Dedifferentiated amniotic fluid mesenchymal stem cell (primary cell): ENCODE results near the gene CNN2.

Experiments used
- DNase-seq: peaks from one replicate; pipeline ENCODE4 v3.0.0-alpha.2; 2016; ENCODE audit errors: extremely low spot score

CNN2 gene

GRCh38 chr19:1049106-1049505 lies 22.7 kb downstream of the CNN2 start:
- DNase-seq = no peak

DNA sequence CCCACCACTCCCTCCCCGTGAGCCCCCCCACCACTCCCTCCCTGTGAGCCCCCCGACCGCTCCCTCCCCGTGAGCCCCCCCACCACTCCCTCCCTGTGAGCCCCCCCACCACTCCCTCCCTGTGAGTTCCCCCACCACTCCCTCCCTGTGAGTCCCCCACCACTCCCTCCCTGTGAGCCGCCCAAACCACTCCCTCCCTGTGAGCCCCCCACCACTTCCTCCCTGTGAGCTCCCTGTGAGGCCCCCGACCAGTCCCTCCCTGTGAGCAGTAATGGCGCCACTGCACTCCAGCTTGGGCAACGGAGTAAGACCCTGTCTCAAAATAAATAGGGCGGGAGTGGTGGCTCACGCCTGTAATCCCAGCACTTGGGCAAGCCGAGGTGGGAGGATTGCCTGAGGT lies 23.4 kb downstream of the CNN2 start:
- DNase-seq = no peak

DNA sequence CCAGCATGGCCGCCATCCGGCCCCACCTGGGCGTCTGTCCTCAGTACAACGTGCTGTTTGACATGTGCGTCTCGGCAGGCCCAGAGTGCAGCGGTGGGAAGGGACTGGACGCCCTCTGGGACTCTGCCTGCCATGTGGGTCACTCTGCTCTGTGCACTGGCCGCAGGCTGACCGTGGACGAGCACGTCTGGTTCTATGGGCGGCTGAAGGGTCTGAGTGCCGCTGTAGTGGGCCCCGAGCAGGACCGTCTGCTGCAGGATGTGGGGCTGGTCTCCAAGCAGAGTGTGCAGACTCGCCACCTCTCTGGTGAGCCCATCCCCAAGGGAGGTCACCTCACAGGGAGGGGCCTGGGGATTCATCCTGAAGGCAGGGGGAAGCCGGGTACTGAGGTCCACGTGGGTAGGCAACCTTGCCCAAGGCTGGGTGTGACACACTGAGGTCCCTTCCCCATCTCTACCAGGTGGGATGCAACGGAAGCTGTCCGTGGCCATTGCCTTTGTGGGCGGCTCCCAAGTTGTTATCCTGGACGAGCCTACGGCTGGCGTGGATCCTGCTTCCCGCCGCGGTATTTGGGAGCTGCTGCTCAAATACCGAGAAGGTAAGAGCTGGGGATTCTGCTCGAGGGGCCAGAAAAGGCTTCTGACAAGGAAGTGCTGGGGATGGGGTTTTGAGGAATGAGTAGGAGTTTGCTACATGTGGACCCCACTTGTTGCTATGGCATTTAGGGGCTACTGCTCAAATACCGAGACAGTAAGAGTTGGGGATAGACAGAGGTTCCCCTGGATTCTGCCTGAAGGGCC lies 24.8 kb downstream of the CNN2 start:
- no peak for DNase-seq

DNA sequence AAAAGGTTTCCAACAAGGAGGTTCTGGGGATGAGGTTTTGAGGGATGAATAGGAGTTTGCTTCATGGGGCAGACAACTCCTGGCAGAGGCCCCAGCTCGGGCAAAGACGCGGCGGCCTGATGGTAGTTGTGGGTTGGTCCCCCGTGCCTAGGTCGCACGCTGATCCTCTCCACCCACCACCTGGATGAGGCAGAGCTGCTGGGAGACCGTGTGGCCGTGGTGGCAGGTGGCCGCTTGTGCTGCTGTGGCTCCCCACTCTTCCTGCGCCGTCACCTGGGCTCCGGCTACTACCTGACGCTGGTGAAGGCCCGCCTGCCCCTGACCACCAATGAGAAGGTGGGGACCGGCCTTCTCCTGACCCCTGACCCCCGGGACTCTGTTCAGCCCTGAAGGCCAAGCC lies 25.4 kb downstream of the CNN2 start:
- DNase-seq = no peak

- DNase-seq = no peak
These were observed 26.1 kb downstream of the CNN2 start for GRCh38 chr19:1052349-1052975.

- DNase-seq = no peak
These were observed 27.0 kb downstream of the CNN2 start for GRCh38 chr19:1053176-1054101.

DNA sequence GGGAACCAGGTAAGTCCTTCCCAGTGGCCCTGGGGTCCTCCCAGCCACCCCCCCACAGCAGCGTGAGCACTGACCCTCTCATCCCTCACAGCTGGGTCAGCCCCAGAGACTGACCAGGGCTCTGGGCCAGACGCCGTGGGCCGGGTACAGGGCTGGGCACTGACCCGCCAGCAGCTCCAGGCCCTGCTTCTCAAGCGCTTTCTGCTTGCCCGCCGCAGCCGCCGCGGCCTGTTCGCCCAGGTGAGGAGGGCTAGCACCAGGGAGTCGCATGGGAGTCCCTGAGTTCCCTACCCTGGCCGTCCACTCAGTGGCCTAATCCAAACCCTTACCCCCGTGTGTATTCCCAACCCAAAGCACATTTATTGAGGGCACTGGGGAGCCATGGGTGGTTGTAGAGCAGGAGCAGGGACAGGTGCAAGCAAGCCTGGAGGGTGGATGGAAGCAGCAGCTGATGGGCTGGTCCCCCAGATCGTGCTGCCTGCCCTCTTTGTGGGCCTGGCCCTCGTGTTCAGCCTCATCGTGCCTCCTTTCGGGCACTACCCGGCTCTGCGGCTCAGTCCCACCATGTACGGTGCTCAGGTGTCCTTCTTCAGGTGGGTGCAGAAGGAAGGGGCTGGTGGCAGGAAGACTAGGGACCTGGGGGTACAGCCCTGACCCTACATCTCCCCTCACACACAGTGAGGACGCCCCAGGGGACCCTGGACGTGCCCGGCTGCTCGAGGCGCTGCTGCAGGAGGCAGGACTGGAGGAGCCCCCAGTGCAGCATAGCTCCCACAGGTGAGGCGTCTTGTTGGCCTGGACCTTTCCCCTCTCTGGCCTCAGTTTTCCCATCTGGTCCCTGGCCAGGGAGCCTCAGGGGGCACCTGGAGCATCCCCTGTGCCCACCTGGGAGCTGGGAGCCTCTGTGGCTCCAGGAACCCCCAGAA lies 28.0 kb downstream of the CNN2 start:
- DNase-seq = no peak

- DNase-seq = no peak
These were observed 28.6 kb downstream of the CNN2 start for GRCh38 chr19:1055028-1055425.

DNA sequence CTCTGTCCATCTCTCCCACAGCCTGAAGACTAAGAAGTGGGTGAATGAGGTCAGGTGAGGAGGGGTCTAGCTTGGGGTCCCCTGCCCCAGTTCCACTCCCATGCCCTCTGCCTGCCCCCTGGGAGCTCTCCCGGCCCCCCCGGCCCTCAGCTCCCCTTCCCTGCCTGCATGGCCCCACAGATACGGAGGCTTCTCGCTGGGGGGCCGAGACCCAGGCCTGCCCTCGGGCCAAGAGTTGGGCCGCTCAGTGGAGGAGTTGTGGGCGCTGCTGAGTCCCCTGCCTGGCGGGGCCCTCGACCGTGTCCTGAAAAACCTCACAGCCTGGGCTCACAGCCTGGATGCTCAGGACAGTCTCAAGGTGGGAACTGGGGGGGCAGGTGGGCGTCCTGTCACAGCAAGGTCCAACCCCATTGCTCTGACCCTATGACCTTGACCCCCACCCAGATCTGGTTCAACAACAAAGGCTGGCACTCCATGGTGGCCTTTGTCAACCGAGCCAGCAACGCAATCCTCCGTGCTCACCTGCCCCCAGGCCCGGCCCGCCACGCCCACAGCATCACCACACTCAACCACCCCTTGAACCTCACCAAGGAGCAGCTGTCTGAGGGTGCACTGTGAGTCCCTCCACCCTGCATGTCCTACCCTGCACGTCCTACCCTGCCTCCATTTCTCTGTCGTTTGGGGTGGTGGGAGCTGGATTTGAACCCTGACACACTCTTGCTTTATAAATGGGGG lies 29.6 kb downstream of the CNN2 start:
- DNase-seq = no peak

DNA sequence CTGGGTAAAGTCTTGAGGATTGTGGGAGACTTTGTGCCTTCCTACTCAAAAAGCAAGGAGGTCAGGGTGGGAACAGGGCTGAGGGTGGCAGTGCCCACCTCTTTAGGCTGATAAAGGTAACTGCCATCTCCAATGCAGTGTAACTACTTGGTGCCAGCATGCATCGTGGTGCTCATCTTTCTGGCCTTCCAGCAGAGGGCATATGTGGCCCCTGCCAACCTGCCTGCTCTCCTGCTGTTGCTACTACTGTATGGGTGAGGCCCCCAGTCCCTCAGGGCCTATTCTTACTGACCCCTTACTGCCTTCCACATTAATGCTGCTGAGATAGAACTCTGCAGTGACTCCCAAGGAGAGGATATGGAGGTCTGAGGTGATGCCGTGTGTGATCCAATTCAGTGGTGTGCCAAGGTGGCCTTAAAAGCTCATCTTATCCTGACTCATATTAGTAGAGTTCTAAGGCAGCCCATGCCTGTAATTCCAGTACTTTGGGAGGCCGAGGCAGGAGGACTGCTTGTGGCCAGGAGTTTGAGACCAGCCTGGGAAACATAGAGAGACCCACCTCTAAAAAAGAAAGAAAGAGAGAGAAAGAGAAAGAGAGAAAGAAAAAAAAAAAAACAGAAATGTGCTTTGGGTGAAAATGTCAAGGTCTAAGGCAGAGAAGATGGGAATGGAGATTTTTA lies 30.9 kb downstream of the CNN2 start:
- peak; percentile 35 for DNase-seq

GRCh38 chr19:1058112-1058511 lies 31.7 kb downstream of the CNN2 start:
- no peak for DNase-seq

- DNase-seq = no peak
These were observed 34.3 kb downstream of the CNN2 start for GRCh38 chr19:1060689-1061088.

GRCh38 chr19:1061987-1062386 lies 35.6 kb downstream of the CNN2 start:
- DNase-seq = no peak

GRCh38 chr19:1062387-1063029 lies 36.1 kb downstream of the CNN2 start:
- no peak for DNase-seq

GRCh38 chr19:1063030-1063908 lies 36.9 kb downstream of the CNN2 start:
- no peak for DNase-seq

DNA sequence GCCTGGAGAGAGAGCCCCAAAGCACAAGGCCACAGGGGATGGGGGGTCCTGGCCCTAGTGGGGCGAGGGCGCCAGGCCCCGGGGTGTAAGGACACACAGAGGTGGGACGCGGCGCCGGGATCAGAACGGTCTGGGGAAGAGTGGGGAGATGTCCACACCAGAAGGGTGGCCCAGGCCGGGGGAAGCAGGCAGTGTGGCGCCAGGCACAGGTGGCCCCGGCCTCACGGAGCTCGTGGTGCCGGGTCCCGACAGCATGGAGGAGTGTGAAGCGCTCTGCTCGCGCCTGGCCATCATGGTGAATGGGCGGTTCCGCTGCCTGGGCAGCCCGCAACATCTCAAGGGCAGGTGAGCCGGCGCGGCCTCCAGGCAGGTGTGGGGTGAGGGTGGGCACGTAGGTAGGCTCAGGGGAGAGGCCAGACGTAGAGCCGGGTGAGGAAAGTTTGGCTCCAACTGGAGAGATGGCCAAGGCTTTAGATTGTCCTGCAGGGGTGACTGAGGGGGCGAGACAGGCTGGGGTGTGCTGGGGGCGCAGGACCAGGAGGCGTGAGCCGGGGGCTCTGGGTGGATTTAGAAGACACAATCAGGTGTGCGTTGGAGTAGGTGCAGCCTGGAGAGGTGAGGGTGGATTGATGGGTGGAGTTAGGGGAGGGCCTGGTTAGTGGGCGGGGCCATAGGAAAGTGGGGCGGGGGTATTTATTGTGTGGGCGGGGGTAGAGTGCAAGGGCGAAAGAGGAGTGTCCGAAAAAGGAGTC lies 37.7 kb downstream of the CNN2 start:
- no peak for DNase-seq

GRCh38 chr19:1064661-1065605 lies 38.5 kb downstream of the CNN2 start:
- peak; percentile 31 for DNase-seq
